Measurements from ENCODE around the gene HES6. TPM values are rescaled to one million over a fixed set of nuclear protein-coding genes. Genes with fewer than 3 reads are reported as not detected.

HES6 gene
- total and polyA plus RNA-seq, 2 of the 8 experiments (the other 6 are each of a cell fraction or from before 2014, with no cell fraction given) = 32.6 to 36.3 TPM

DNA sequence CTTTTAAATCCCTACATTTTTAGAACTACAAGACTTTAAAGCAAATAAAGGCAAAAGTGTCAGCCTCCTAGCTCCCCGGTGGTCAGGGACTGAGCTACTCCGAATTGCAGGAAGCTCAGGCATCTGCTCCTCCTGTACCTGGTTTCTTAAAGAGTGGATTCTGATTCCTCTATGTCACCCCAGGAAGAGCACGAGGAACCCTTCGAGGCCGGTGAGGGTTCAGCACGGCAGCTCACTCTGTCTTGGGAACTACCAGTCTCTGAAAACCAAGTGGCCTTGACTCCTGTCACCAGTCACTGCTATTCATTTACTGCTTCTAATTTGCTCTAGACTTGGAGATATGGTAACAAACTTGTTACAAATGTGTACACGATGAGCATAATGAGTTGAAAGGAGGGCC lies 46.3 kb upstream of the HES6 start:
- H2AFZ ChIP-seq (ENCODE audit: low read length) = no peak overlapping the region
- H3K4me2 ChIP-seq (ENCODE audit: insufficient read depth in 1 of 2, low read depth in 2 of 2, low read length in 2 of 2) = 0 out of 4 replicates have a peak overlapping the region, but pooled peaks of 1 of the 2 experiments have one; percentile 19

More for the DNA sequence above, 46.3 kb upstream of the HES6 start:
- H3K4ac ChIP-seq (replicated peaks; ENCODE audit: insufficient read length, low read depth, low read length) = no peak overlapping the region
- no peak overlapping the region for H3K14ac ChIP-seq (ENCODE audit: insufficient read length)
- H3K27me3 ChIP-seq (replicated peaks in 1 of 4; ENCODE audit: control insufficient read depth in 3 of 4, extremely low read depth in 1 of 4, insufficient read depth in 3 of 4, low read length in 3 of 4) = peaks cover 0 to 10% (median 2%) of the 10 kb centered on the region in 4 experiments; a peak in 2 of 7 replicates
- TF ChIP-seq CREB1 (IDR thresholded peaks at IDR 0.05) (no peak), HDAC2 (IDR thresholded peaks at IDR 0.05; ENCODE audit: borderline replicate concordance in 1 of 2, low read depth in 2 of 2, low read length in 2 of 2) (no peak)
- peaks cover 1 to 5% of the 10 kb centered on the region in 2 experiments for H4K20me1 ChIP-seq (replicated peaks in 1 of 2; ENCODE audit: control insufficient read depth in 1 of 2, insufficient read depth in 2 of 2, low read length in 2 of 2)
- 68% methylated on average over 7 of the region's 7 CpGs; no CpG with 5 or more reads in 1 of the 2 experiments for WGBS, 2 experiments (ENCODE audit: extremely low coverage in 1 of 2, insufficient coverage in 1 of 2, insufficient read length in 1 of 2, insufficient replicate concordance in 2 of 2, low coverage in 1 of 2, low lambda C conversion rate in 2 of 2, missing lambda C conversion rate in 1 of 2)
- no peak overlapping the region for H3K56ac ChIP-seq (replicated peaks; ENCODE audit: insufficient read length, low read depth, low read length)
- H3K23ac ChIP-seq (ENCODE audit: insufficient read length) = no peak overlapping the region
- H4K91ac ChIP-seq (replicated peaks; ENCODE audit: insufficient read length, low read length) = no peak overlapping the region
- no peak overlapping the region for H3K27ac ChIP-seq (ENCODE audit: low read depth, low read length)
- H4K8ac ChIP-seq (ENCODE audit: extremely low read depth, insufficient read depth, low read length) = 0 out of 2 replicates have a peak overlapping the region, but pooled peaks have one; percentile 1
- H3K4me3 ChIP-seq (ENCODE audit: extremely low read depth in 1 of 4, insufficient read depth in 2 of 4, low read depth in 3 of 4, low read length in 4 of 4) = no peak overlapping the region
- H2BK20ac ChIP-seq (ENCODE audit: low read length) = no peak overlapping the region
- POLR2A ChIA-PET (ENCODE audit: partially characterized antibody) = no interaction called here
- peaks cover 12% of the 10 kb centered on the region for H3K23me2 ChIP-seq (ENCODE audit: low read depth, low read length)
- H3K9ac ChIP-seq (replicated peaks in 1 of 4; ENCODE audit: extremely low read depth in 1 of 4, low read depth in 3 of 4, low read length in 3 of 4) = peak overlapping the region in 1 of 4 experiments; percentile 3; a peak in 1 of 7 replicates
- no peaks in the 10 kb centered on the region for H3K36me3 ChIP-seq (ENCODE audit: control insufficient read depth in 2 of 4, insufficient read depth in 4 of 4, low read length in 3 of 4)
- H2BK12ac ChIP-seq (ENCODE audit: low read depth, low read length) = 0 out of 2 replicates have a peak overlapping the region, but pooled peaks have one; percentile 9
- H3K79me2 ChIP-seq (ENCODE audit: control insufficient read depth in 1 of 2, insufficient read depth in 2 of 2, low read length in 2 of 2) = peaks cover 0 to 4% of the 10 kb centered on the region in 2 experiments; a peak in 1 of 4 replicates
- no peak overlapping the region for H2AK5ac ChIP-seq (ENCODE audit: low read depth, low read length)
- H3K9me3 ChIP-seq (ENCODE audit: insufficient read depth in 2 of 2, low read depth in 1 of 2, low read length in 1 of 2) = no peaks in the 10 kb centered on the region
- no peak overlapping the region for H2BK15ac ChIP-seq (ENCODE audit: low read length)
- no peak overlapping the region for H4K5ac ChIP-seq (ENCODE audit: insufficient read length, low read depth, low read length)
- H3K18ac ChIP-seq (ENCODE audit: extremely low read depth, low read length) = no peak overlapping the region
- CTCF ChIA-PET (ENCODE audit: partially characterized antibody) = interaction anchor here (0.6 to 18.9 kb wide), 7 partner anchors 8 to 858 kb away, joined by 3 to 298 read pairs (median 4); no protein-coding TSS in a partner anchor
- DNase-seq (ENCODE audit: low read depth in 1 of 2, low spot score in 2 of 2) (no peak), FAIRE-seq (no peak)
- H2BK5ac ChIP-seq (ENCODE audit: low read depth, low read length) = no peak overlapping the region
- H3K79me1 ChIP-seq (ENCODE audit: low read depth, low read length) = no peaks in the 10 kb centered on the region; the same call in none of the 2 replicates
- no peak overlapping the region for H2BK120ac ChIP-seq (replicated peaks; ENCODE audit: low read depth, low read length)
- peaks cover 7 to 25% (median 18%) of the 10 kb centered on the region in 4 experiments for H3K4me1 ChIP-seq (replicated peaks in 1 of 4; ENCODE audit: control insufficient read depth in 3 of 4, insufficient read depth in 4 of 4, low read length in 3 of 4)
